Adrenal gland (tissue), 12 donors: ENCODE results near the gene PER1. TPM values are rescaled to one million over a fixed set of nuclear protein-coding genes. Genes with fewer than 3 reads are reported as not detected.

ENCODE experiments used
- DNase-seq, 7 donors: peaks; one replicate each; pipeline ENCODE4 v3.0.0-alpha.2; 2019 to 2020
- H3K27ac ChIP-seq, 5 donors: fragments of 200-600 bp; sonication (generic) in 4 of 5; 1 replicate in 3 of 5; 2 replicates in 2 of 5; pipeline versions ENCODE4 v1.5.1 to v1.8.0; 2016 to 2020; ENCODE audit warnings: mild to moderate bottlenecking in 1 of 5
- H3K27me3 ChIP-seq: fragments of 200-600 bp; 2 replicates; pipeline ENCODE4 v1.8.0; 2021
- H3K36me3 ChIP-seq, 2 donors: fragments of 200-600 bp; replicated peaks in 1 of 2; 1 replicate in 1 of 2; 2 replicates in 1 of 2; pipeline versions ENCODE4 v1.5.1 to v1.8.0; 2018 to 2022
- H3K4me1 ChIP-seq, 2 donors: fragments of 200-600 bp; replicated peaks in 1 of 2; 1 replicate in 1 of 2; 2 replicates in 1 of 2; pipeline versions ENCODE4 v1.5.1 to v1.8.0; 2018 to 2021
- H3K4me3 ChIP-seq, 4 donors: fragments of 200-600 bp; sonication (generic) in 3 of 4; one replicate each; pipeline ENCODE4 v1.5.1; 2016 to 2018
- H3K9me3 ChIP-seq, 3 donors: fragments of 200-600 bp; sonication (generic) in 1 of 3; replicated peaks in 1 of 3; 1 replicate in 2 of 3; 2 replicates in 1 of 3; pipeline versions ENCODE4 v1.5.1 to v1.8.0; 2016 to 2021
- POLR2A ChIP-seq, 2 donors: fragments of 450-650 bp; IDR thresholded peaks; one replicate each; pipeline ENCODE4 v1.6.1; 2017; ENCODE audit warnings: antibody characterized with exemption in 2 of 2, mild to moderate bottlenecking in 2 of 2, moderate library complexity in 1 of 2
- WGBS, 4 donors: extraction: QIAGEN DNeasy Blood & Tissue Kit in 2 of 4; methylation state at CpG; one replicate each; pipeline versions ENCODE4 v1.1.5 to v1.1.7; 2013 to 2017; 5-methylcytosine and 5-hydroxymethylcytosine counted together
- intact Hi-C, 2 donors: fragments of 100-400 bp; cut with DNase I; formaldehyde crosslinking; loops; one replicate each; pipeline versions ENCODE4 v1.14.1 to v1.15.0; 2022 to 2023
- polyA plus RNA-seq, 3 donors: library from polyadenylated mRNA; stranded (reverse); fragments of 200-250 nt in 2 of 3; fragments of 350-450 nt in 1 of 3; fragmentation: Illumina TruSeq in 1 of 3; extraction: RNeasy Lipid Tissue Mini Kit (QIAGEN cat#74804) in 1 of 3; gene quantifications; one replicate each; pipeline ENCODE4 v1.2.3, GENCODE V29; 2013 to 2014
- total RNA-seq, 9 donors: library from RNA; depleted of rRNA in 4 of 9; stranded (reverse); fragments of >200 nt in 4 of 9; fragments of 120-200 nt in 1 of 9; fragmentation: NEBNext Ultra II Directional in 1 of 9; extraction: Animal tissue kit (Norgen Biotek cat#: 25700) in 1 of 9; gene quantifications; one replicate each; pipeline versions ENCODE4 v1.1.0 to v1.2.4, GENCODE V29; 2013 to 2023
- TF ChIP-seq, protein P1 (sequence below), 6 experiments: fragments of 450-650 bp in 4 of 6; fragments of 200-600 bp in 2 of 6; sonication (generic) in 1 of 6; IDR thresholded peaks; 1 replicate in 5 of 6; 2 replicates in 1 of 6; pipeline versions ENCODE4 v1.5.1 to v1.8.0; 2016 to 2021; ENCODE audit warnings: antibody characterized with exemption in 6 of 6, mild to moderate bottlenecking in 2 of 6, moderate library complexity in 1 of 6
- donor health status: healthy with polysubstance abuse.
- donor health status: Bipolar disorder and iron deficiency.
- donor health status: DM: yes; HTN: yes; CAD: no.
- donor health status: DM: no; HTN: no; CAD: no.
- donor health status: DM: no; HTN: no; CAD: no.
- donor health status: DM: yes; HTN: yes; CAD: no.

PER1 gene
- total and polyA plus RNA-seq, 12 donors = 9.9 to 360 (median 108) TPM

DNA sequence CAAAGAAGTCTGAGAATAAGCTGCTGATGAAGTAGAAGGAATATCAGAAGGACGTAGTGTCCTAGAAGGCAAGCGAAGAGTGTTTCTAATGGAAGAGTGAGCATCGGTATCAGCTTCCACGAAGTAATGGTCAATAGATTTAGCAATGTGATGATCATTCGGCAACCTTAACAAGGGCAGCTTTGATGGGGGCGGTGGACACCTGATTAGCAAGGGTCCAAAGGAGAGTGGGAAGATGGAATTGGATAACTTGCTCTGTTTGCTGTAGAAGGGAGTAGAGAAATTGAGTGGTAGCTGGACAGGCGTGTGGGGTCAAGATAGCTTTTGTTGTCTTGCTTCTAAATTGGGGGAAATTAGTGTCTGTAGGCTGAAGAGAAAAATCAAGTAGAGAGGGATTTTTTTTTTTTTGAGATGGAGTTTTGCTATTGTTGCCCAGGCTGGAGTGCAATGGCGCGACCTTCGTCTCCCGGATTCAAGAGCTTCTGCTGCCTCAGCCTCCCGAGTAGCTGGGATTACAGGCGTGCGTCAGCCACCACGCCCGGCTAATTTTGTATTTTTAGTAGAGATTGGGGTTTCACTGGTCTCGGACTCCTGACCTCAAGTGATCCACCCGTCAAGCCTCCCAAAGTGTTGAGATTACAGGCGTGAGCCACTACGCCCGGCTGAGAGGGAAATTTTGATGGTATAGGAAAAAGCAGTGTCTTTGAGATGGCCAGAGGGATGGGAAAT is 14.4 kb downstream of the PER1 start:
- Histone ChIP-seq H3K27me3 (no peaks in the 10 kb centered on the region), H3K4me1 (peaks cover 0 to 14% of the 10 kb centered on the region in 2 donors), H3K9me3 (no peaks in the 10 kb centered on the region), H3K27ac (peak overlapping the region in 4 of 5 donors; percentile 18 to 90 (median 82)), H3K36me3 (peaks cover 0 to 35% of the 10 kb centered on the region in 2 donors), H3K4me3 (no peak overlapping the region)
- no peak for TF ChIP-seq POLR2A (IDR thresholded peaks at IDR 0.05)
- TF ChIP-seq, protein P1, sequence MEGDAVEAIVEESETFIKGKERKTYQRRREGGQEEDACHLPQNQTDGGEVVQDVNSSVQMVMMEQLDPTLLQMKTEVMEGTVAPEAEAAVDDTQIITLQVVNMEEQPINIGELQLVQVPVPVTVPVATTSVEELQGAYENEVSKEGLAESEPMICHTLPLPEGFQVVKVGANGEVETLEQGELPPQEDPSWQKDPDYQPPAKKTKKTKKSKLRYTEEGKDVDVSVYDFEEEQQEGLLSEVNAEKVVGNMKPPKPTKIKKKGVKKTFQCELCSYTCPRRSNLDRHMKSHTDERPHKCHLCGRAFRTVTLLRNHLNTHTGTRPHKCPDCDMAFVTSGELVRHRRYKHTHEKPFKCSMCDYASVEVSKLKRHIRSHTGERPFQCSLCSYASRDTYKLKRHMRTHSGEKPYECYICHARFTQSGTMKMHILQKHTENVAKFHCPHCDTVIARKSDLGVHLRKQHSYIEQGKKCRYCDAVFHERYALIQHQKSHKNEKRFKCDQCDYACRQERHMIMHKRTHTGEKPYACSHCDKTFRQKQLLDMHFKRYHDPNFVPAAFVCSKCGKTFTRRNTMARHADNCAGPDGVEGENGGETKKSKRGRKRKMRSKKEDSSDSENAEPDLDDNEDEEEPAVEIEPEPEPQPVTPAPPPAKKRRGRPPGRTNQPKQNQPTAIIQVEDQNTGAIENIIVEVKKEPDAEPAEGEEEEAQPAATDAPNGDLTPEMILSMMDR (IDR thresholded peaks at IDR 0.05) = no peak
- WGBS, 4 donors = 58 to 64% (median 61%) methylated on average over 21 of the region's 21 CpGs
- intact Hi-C loops = no loop called here
- DNase-seq = peak in 4 of 7 donors; percentile 24 to 58 (median 34)

GRCh38 chr17:8133941-8134340 is 18.3 kb downstream of the PER1 start:
- TF ChIP-seq POLR2A (IDR thresholded peaks at IDR 0.05) = no peak
- TF ChIP-seq, protein P1 (IDR thresholded peaks at IDR 0.05) = no peak
- Histone ChIP-seq H3K27ac (no peak overlapping the region), H3K36me3 (no peaks in the 10 kb centered on the region), H3K4me3 (no peak overlapping the region), H3K27me3 (no peaks in the 10 kb centered on the region), H3K4me1 (peaks cover 0 to 7% of the 10 kb centered on the region in 2 donors), H3K9me3 (no peaks in the 10 kb centered on the region)
- intact Hi-C loops = no loop called here
- 81 to 94% (median 92%) methylated on average over 4 of the region's 4 CpGs for WGBS, 4 donors
- DNase-seq = no peak

DNA sequence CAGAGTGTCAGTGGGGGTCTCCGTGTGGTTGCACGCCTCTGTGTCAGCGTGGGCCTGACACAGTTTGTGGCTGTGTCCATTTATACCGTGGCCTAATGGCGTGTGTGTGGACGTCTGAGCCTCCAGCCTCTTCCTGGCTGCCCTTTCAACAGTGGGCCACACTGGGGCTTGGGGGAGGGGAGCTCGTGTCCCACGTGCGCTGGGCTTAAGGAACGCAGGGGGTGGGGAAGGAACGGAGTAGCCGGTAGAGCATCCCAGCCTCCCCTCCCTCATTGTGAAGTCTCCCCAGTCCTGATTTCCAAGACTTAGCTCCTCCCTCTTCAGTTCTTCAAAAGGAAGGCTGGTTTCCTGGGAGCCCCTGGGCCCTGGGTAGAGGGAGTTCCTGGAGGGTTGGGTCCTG is 18.8 kb downstream of the PER1 start:
- H3K4me3 ChIP-seq = no peak overlapping the region
- WGBS, 4 donors = 68 to 79% (median 75%) methylated on average over 12 of the region's 12 CpGs
- H3K36me3 ChIP-seq = no peaks in the 10 kb centered on the region
- H3K27me3 ChIP-seq = no peaks in the 10 kb centered on the region
- no peaks in the 10 kb centered on the region for H3K9me3 ChIP-seq
- TF ChIP-seq POLR2A (IDR thresholded peaks at IDR 0.05) = no peak
- TF ChIP-seq, protein P1 (IDR thresholded peaks at IDR 0.05) = no peak
- H3K27ac ChIP-seq = no peak overlapping the region
- intact Hi-C loops = no loop called here
- DNase-seq = peak in 1 of 7 donors; percentile 11
- H3K4me1 ChIP-seq = peaks cover 0 to 6% of the 10 kb centered on the region in 2 donors

DNA sequence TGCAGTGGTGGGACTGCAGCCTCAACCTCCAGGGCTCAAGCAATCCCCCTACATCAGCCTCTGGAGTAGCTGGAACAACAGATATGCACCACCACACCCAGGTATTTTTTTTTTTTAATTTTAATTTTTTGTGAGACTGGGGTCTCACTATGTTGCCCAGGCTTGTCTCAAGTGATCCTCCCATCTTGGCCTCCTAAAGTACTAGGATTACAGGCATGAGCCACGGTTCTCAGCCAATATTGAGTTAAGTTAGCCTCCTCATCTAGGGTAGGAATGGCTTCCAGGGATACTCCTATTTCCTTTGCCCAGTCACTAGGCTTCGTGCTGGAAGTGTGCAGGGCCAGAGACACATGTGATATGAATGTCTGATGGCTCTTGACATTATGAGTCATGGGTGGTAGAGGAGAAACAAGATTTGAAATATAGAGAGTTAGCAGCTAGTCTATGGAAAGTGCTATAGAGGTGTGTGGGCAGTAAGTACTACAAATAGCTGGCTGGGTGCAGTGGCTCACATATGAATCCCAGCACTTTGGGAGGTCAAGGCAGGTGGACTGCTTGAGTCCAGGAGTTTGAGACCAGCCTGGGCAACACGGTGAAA is 20.3 kb downstream of the PER1 start:
- peak in 1 of 7 donors; percentile 14 for DNase-seq
- TF ChIP-seq, protein P1 (IDR thresholded peaks at IDR 0.05) = no peak
- no peak for TF ChIP-seq POLR2A (IDR thresholded peaks at IDR 0.05)
- no peaks in the 10 kb centered on the region for H3K9me3 ChIP-seq
- no peak overlapping the region for H3K27ac ChIP-seq
- peaks cover 0 to 5% of the 10 kb centered on the region in 2 donors for H3K4me1 ChIP-seq
- H3K27me3 ChIP-seq = no peaks in the 10 kb centered on the region
- 52 to 66% (median 61%) methylated on average over 3 of the region's 3 CpGs for WGBS, 4 donors
- intact Hi-C loops = no loop called here
- no peaks in the 10 kb centered on the region for H3K36me3 ChIP-seq
- H3K4me3 ChIP-seq = no peak overlapping the region
